PC-3 (cell line): ENCODE data around the gene AKAP6. TPM values are rescaled to one million over a fixed set of nuclear protein-coding genes. Genes with fewer than 3 reads are reported as not detected.
A peak's percentile ranks its signal among the peaks of the same experiment; 100 is the strongest.

Experiments used
- ATAC-seq: fragments of 200-7000 bp; cut with Tn5 transposase; 2 replicates; pipeline ENCODE4 v1.9.1; 2020; ENCODE audit warnings: mild to moderate bottlenecking, moderate library complexity
- BruUV-seq: library from RNA; stranded (reverse); fragments of 400-500 nt; replicated peaks from 2 replicates; lab custom pipeline; 2021; lab: Mats Ljungman, UMichigan
- CTCF ChIA-PET: fragments of 300-600 bp; sonication (Branson Sonifier 250); formaldehyde crosslinking; loops from one replicate; lab custom pipeline; 2022; ENCODE audit warnings: antibody characterized with exemption; lab: Charles Lee
- POLR2A ChIA-PET: fragments of 300-600 bp; sonication (Branson Sonifier 250); formaldehyde crosslinking; loops from one replicate; lab custom pipeline; 2022; ENCODE audit warnings: antibody characterized with exemption; ENCODE audit not compliant: unreplicated experiment; lab: Charles Lee
- DNase-seq: peaks from one replicate; pipeline ENCODE4 v3.0.0-alpha.2; 2015
- H2AFZ ChIP-seq: fragments of 300-600 bp; sonication (generic); 2 replicates; pipeline ENCODE4 v1.6.0; 2016; ENCODE audit warnings: antibody characterized with exemption, low read length
- H3F3A ChIP-seq: fragments of 300-600 bp; sonication (generic); one replicate; pipeline ENCODE4 v1.6.0; 2017; ENCODE audit warnings: antibody characterized with exemption, low read length, control low read depth, mild to moderate bottlenecking; ENCODE audit not compliant: unreplicated experiment
- H3K27ac ChIP-seq: fragments of 300-600 bp; sonication (generic); 2 replicates; pipeline ENCODE4 v1.5.1; 2016; ENCODE audit warnings: mild to moderate bottlenecking, low read length
- H3K27me3 ChIP-seq: fragments of 300-600 bp; sonication (generic); 2 replicates; pipeline ENCODE4 v1.6.1; 2016; ENCODE audit warnings: low read length, mixed read lengths
- H3K36me3 ChIP-seq: fragments of 300-600 bp; sonication (generic); 2 replicates; pipeline ENCODE4 v1.6.1; 2016; ENCODE audit warnings: low read depth, mixed run types, low read length, mixed read lengths
- H3K4me1 ChIP-seq: fragments of 300-600 bp; sonication (generic); 2 replicates; pipeline ENCODE4 v1.5.1; 2016; ENCODE audit warnings: low read length; ENCODE audit not compliant: insufficient read depth
- H3K4me2 ChIP-seq: fragments of 300-600 bp; sonication (generic); 2 replicates; pipeline ENCODE4 v1.6.0; 2016; ENCODE audit warnings: low read length
- H3K4me3 ChIP-seq: fragments of 300-600 bp; sonication (generic); 2 replicates; pipeline ENCODE4 v1.5.1; 2016; ENCODE audit warnings: mild to moderate bottlenecking, low read length, mixed read lengths
- H3K79me2 ChIP-seq: fragments of 300-600 bp; sonication (generic); 2 replicates; pipeline ENCODE4 v1.6.1; 2017; ENCODE audit warnings: low read length, mixed read lengths
- H3K9ac ChIP-seq: fragments of 300-600 bp; sonication (generic); 2 replicates; pipeline ENCODE4 v1.6.0; 2016; ENCODE audit warnings: mild to moderate bottlenecking, low read length
- H3K9me2 ChIP-seq: fragments of 300-600 bp; sonication (generic); replicated peaks from 2 replicates; pipeline ENCODE4 v1.6.1; 2016; ENCODE audit warnings: mixed run types, low read length, mixed read lengths
- H3K9me3 ChIP-seq: fragments of 300-600 bp; sonication (generic); 2 replicates; pipeline ENCODE4 v1.6.1; 2016; ENCODE audit warnings: low read length, mixed read lengths
- H4K20me1 ChIP-seq: fragments of 300-600 bp; sonication (generic); 2 replicates; pipeline ENCODE4 v1.6.1; 2016; ENCODE audit warnings: low read length, mixed read lengths
- EZH2 ChIP-seq: fragments of 300-600 bp; sonication (generic); IDR thresholded peaks from one replicate; pipeline ENCODE4 v1.6.1; 2017; ENCODE audit warnings: antibody characterized with exemption, mild to moderate bottlenecking, low read length; ENCODE audit not compliant: unreplicated experiment
- EZH2phosphoT487 ChIP-seq: fragments of 300-600 bp; sonication (generic); IDR thresholded peaks from 2 replicates; pipeline ENCODE4 v1.6.1; 2018; ENCODE audit warnings: mild to moderate bottlenecking, antibody characterized with exemption, low read length, borderline replicate concordance
- intact Hi-C: fragments of 100-400 bp; cut with micrococcal nuclease; formaldehyde crosslinking; loops from 2 replicates; pipeline ENCODE4 v1.9.0; 2023
- total RNA-seq: library from RNA; depleted of rRNA; stranded (reverse); fragments of >200 nt; gene quantifications from 2 replicates; pipeline ENCODE4 v1.2.3, GENCODE V29; 2014
- TF ChIP-seq, protein P1 (sequence below): fragments of 300-600 bp; sonication (generic); conservative IDR thresholded peaks from 2 replicates; pipeline ENCODE4 v1.5.1; 2017; ENCODE audit warnings: antibody characterized with exemption, low read depth, mild to moderate bottlenecking, low read length

AKAP6 gene
- total RNA-seq, 1 experiment from 2014 or later, result 1.5 TPM

DNA sequence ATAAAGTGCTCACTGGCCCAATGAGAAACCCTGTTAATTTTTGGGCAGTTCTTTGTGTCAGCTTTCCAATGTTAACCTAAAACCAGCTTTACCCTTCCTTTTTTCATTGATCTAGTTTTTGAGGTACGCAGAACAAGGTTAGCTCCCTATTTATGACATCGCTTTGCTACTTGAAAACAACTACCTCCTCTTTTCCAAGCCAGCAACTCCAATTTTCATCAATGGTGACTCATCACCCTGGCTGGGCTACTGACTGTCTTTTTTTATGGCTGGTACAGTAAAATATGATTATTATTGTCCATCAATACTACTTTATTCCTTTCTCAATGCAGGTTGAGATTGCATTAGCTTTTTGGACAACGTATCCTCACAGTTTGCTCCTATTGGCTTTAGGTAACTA lies 22.5 kb upstream of the AKAP6 start:
- H3K9me2 ChIP-seq, result no peaks in the 10 kb centered on the region
- no peak overlapping the region for H2AFZ ChIP-seq
- H3K79me2 ChIP-seq, result no peaks in the 10 kb centered on the region
- no peak overlapping the region for H3K27ac ChIP-seq
- no peaks in the 10 kb centered on the region for H3K9me3 ChIP-seq
- ATAC-seq (0 out of 2 replicates have a peak, but pooled peaks have one; percentile 9), DNase-seq (peak; percentile 38)
- no peak overlapping the region for H3K9ac ChIP-seq
- ChIA-PET POLR2A (no interaction called here), CTCF (no interaction called here)
- no peaks in the 10 kb centered on the region for H3K27me3 ChIP-seq
- intact Hi-C loops, result no loop called here
- H3K36me3 ChIP-seq, result no peaks in the 10 kb centered on the region
- no peak for TF ChIP-seq EZH2phosphoT487
- TF ChIP-seq EZH2, result no peak
- H3F3A ChIP-seq, result no peaks in the 10 kb centered on the region
- no TSS peak for BruUV-seq
- no peak overlapping the region for H3K4me3 ChIP-seq
- no peak overlapping the region for H3K4me2 ChIP-seq
- peaks cover 23% of the 10 kb centered on the region for H3K4me1 ChIP-seq
- no peaks in the 10 kb centered on the region for H4K20me1 ChIP-seq

DNA sequence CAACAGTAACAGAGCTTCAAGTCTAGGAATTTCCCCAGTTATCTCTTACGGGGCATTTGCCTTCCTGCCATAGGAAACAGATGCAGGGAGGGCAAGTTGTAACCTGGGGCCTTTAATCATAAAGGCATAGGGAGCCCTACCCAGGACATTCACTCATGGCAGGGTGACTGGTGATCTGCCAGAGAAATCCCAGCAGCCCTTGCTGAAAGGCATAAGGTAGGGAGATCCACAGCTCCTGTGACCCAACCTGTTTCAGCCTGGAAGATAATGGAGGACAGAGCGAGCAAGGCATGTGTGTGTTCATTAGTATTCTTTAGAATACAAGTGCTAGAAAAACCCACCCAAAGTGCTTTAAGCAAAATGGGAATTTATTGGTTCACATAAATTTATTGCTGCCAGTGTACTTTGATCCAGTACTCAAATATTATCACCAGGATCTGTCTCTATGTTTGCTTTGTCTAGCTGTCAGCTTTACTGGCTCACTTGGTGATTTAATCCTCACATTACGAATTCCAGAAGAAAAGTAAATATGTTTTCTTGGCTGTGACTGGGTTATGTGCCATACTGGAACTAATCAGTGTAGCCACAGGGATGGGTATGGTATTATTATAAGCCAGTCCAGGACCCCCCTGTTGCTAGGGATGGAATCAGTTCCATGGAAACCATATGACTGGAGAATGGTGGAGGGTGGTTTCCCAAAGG lies 21.1 kb upstream of the AKAP6 start:
- Histone ChIP-seq H3K9me3 (no peaks in the 10 kb centered on the region), H2AFZ (peak overlapping the region; percentile 49), H3K27ac (peak overlapping the region; percentile 68), H3K4me2 (peak overlapping the region; percentile 55), H3K9ac (no peak overlapping the region), H4K20me1 (no peaks in the 10 kb centered on the region), H3K4me1 (peaks cover 23% of the 10 kb centered on the region), H3K9me2 (no peaks in the 10 kb centered on the region), H3K27me3 (no peaks in the 10 kb centered on the region), H3F3A (no peaks in the 10 kb centered on the region), H3K79me2 (no peaks in the 10 kb centered on the region), H3K36me3 (no peaks in the 10 kb centered on the region), H3K4me3 (peak overlapping the region; percentile 7; the same call in 1 of the 2 replicates)
- ChIA-PET CTCF (no interaction called here), POLR2A (interaction anchor here (0.6 kb wide), 1 partner anchor 231 kb away, joined by 4 read pairs; no protein-coding TSS in a partner anchor)
- intact Hi-C loops, result loop anchor here (1.0 kb wide), 2 partner anchors 52 to 62 kb away; no protein-coding TSS in a partner anchor
- no TSS peak for BruUV-seq
- ATAC-seq (peak; percentile 88), DNase-seq (peak; percentile 77)
- TF ChIP-seq, protein P1, sequence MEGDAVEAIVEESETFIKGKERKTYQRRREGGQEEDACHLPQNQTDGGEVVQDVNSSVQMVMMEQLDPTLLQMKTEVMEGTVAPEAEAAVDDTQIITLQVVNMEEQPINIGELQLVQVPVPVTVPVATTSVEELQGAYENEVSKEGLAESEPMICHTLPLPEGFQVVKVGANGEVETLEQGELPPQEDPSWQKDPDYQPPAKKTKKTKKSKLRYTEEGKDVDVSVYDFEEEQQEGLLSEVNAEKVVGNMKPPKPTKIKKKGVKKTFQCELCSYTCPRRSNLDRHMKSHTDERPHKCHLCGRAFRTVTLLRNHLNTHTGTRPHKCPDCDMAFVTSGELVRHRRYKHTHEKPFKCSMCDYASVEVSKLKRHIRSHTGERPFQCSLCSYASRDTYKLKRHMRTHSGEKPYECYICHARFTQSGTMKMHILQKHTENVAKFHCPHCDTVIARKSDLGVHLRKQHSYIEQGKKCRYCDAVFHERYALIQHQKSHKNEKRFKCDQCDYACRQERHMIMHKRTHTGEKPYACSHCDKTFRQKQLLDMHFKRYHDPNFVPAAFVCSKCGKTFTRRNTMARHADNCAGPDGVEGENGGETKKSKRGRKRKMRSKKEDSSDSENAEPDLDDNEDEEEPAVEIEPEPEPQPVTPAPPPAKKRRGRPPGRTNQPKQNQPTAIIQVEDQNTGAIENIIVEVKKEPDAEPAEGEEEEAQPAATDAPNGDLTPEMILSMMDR, result no peak
- TF ChIP-seq EZH2phosphoT487 (no peak), EZH2 (no peak)

DNA sequence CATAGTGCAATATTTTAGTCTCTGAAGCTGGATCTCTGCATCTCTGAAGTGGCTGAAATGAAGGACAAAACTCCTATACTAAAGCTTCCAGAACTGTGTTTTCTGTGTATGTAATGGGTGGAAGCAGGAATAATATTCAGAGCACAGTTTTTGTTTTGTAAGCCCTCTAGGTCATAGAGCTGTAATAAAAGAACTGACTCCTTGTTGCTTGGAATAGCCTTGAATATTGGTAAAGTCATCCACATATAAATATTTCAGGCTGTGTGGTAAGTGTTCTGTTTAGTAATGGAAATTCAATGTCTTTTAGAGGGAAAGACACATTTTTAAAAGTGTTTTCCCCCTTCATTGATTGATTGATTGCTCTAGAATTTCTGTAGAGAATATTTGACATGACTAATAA lies 18.2 kb upstream of the AKAP6 start:
- Histone ChIP-seq H3K4me2 (no peak overlapping the region), H3K4me3 (no peak overlapping the region), H4K20me1 (no peaks in the 10 kb centered on the region), H3K9me2 (no peaks in the 10 kb centered on the region), H3K27me3 (no peaks in the 10 kb centered on the region), H3K36me3 (no peaks in the 10 kb centered on the region), H3K79me2 (no peaks in the 10 kb centered on the region), H3K4me1 (peaks cover 23% of the 10 kb centered on the region), H3K9me3 (no peaks in the 10 kb centered on the region), H3F3A (no peaks in the 10 kb centered on the region), H3K27ac (no peak overlapping the region), H3K9ac (no peak overlapping the region), H2AFZ (no peak overlapping the region)
- CTCF ChIA-PET, result no interaction called here
- no TSS peak for BruUV-seq
- ATAC-seq (no peak), DNase-seq (no peak)
- intact Hi-C loops, result no loop called here
- TF ChIP-seq EZH2 (no peak), EZH2phosphoT487 (no peak)
- TF ChIP-seq, protein P1, result no peak
- POLR2A ChIA-PET, result no interaction called here
